ENCODE results near the gene MYO1E. TPM values are rescaled to one million over a fixed set of nuclear protein-coding genes. Genes with fewer than 3 reads are reported as not detected.

Gene MYO1E
- total and polyA plus RNA-seq, 2 of the 8 experiments (the other 6 are each of a cell fraction or from before 2014, with no cell fraction given): 19.6 to 142 TPM

- TF ChIP-seq KDM4A (IDR thresholded peaks at IDR 0.05; ENCODE audit: low read depth, low read length, severe bottlenecking) (no peak), SP4 (IDR thresholded peaks at IDR 0.05; ENCODE audit: low read length) (no peak), KDM1A (IDR thresholded peaks at IDR 0.05; ENCODE audit: borderline replicate concordance, low read length) (no peak), TAF1 (IDR thresholded peaks at IDR 0.05; ENCODE audit: low read depth, low read length) (no peak), SP2 (IDR thresholded peaks at IDR 0.05; ENCODE audit: low read length) (no peak), TEAD4 (IDR thresholded peaks at IDR 0.05; ENCODE audit: low read depth, low read length) (no peak)
Observed at GRCh38 chr15:59249816-59250215, 122.9 kb downstream of the MYO1E start (continued).
